Limb (tissue), 2 donors: Measurements from ENCODE around the gene ADH4.
"Not testable (repeated sequence)": the region's sequence is repeated elsewhere in the genome, so short reads cannot be mapped to it uniquely, and the experiment has no call there.

Source experiments
- DNase-seq, 2 donors: peaks; one replicate each; pipeline ENCODE4 v3.0.0-alpha.2; 2016; ENCODE audit errors: extremely low spot score in 2 of 2

ADH4 gene

GRCh38 chr4:99080869-99081268 lies 63.2 kb downstream of the ADH4 start:
- not testable (repeated sequence) for DNase-seq

DNA sequence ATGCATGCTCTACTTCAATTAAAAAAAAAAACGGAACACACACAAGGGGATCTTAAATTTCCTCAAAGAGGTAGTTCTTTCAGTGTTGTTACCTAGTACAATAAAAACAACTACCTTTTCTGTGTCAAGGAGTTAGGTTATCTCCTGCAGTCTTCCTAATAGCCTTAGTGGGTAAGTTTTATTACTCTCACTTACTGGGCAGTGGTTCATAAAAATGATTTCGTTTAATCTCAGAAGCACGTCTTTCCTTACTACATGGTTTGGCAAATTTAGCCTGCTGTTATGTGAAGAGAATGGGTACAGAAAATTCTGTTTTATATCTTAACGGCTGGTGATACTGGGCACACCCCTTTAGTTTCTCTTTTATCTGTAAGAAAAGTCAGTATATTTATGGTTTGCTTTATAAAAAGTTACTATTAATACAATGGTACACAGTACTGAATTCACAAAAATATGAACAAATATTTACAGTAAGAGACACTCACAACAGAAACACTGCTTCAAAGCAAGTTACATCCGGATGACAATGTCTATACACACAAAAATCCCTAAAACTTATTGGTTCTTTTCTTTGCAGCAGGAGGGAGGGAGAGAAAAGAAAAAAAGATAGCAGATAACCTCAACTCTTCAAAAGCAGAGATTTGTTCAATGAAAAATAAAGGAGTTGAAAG lies 64.3 kb downstream of the ADH4 start:
- no peak for DNase-seq

GRCh38 chr4:99078931-99079624 lies 65.0 kb downstream of the ADH4 start:
- DNase-seq = no peak

- no peak for DNase-seq
Measured at GRCh38 chr4:99078336-99078735, 65.8 kb downstream of the ADH4 start.

DNA sequence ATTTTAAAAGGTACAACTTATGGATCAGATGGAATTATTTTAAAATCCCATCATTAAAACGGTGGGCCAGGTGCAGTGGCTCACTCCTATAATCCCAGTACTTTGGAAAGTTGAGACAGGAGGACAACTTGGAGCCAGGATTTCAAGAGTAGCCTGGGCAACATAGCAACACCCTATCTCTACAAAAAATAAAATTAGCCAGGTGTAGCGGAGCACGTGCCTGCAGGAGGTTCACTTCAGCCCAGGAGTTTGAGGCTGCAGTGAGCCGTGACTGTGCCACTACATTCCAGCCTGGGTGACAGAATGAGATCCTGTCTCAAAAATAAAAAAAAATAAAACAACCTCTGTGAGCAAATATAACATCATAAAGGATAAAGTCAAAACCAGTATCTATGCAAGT lies 66.9 kb downstream of the ADH4 start:
- DNase-seq = no peak

DNA sequence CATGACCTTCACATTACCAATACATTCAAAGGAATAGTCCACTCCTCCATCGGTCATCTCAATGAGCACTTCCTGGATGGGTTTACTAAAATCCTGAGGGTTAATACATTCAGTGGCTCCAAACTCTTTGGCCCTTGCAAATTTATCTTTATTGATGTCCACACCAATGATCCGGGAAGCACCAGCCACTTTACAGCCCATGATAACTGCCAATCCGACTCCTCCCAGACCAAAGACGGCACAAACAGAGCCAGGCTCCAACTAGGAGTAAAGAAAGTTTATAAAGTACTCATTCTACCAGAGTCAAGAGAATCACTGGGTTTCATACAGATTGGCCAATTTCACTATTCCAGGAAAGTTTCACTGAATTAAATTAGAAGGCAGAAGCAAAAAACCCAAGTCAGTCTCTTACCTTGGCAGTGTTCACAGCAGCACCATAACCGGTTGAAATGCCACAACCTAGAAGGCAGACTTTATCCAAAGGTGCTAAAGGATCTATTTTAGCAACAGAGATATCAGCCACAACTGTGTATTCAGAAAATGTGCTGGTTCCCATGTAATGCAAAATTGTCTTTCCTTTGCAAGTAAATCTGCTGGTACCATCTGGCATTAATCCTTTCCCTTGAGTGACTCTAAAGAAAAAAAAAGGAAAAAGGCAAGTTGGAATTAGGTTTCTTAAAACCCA lies 67.7 kb downstream of the ADH4 start:
- no peak for DNase-seq

DNA sequence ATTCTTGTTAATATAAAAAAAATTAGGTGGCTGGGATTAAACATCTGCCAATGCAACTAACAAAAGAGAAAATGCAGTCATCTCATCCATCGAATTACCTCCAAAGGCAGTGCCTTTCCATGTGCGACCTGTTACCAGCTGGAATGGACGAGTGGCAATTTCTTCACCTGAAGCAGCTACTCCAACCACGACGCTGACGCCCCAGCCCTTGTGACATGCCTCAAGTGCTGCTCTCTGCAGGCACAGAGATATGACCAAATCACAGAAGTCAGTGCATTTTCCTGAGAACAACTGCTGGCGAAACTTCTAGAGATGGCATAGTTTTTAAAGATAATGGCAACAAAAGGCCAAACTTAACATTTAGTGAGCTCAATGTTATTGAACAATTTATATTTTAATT lies 69.3 kb downstream of the ADH4 start:
- no peak for DNase-seq
